Pancreas (tissue), 10 donors: ENCODE measurements around the gene CASZ1. TPM values are rescaled to one million over a fixed set of nuclear protein-coding genes. Genes with fewer than 3 reads are reported as not detected.
A peak's percentile ranks its signal among the peaks of the same experiment; 100 is the strongest.

Source experiments
- ATAC-seq, 4 donors: fragments of 200-7000 bp; cut with Tn5 transposase; one replicate each; pipeline versions ENCODE4 v1.8.0 to v1.9.1; 2020; ENCODE audit warnings: mild to moderate bottlenecking in 4 of 4, moderate library complexity in 4 of 4
- DNase-seq, 6 donors: peaks; one replicate each; pipeline ENCODE4 v3.0.0-alpha.2; 2020
- FAIRE-seq: peaks from 2 replicates; lab custom pipeline; 2012; peaks lifted over from hg19 to GRCh38; lab: Jason Lieb, UNC
- H3K27ac ChIP-seq, 4 donors: fragments of 200-600 bp; sonication (generic); 1 replicate in 3 of 4; 2 replicates in 1 of 4; pipeline versions ENCODE4 v1.5.0 to v1.8.0; 2020
- H3K27me3 ChIP-seq, 4 donors: fragments of 200-600 bp; one replicate each; pipeline ENCODE4 v1.8.0; 2021
- H3K36me3 ChIP-seq, 3 donors: fragments of 200-600 bp; sonication (generic) in 1 of 3; one replicate each; pipeline versions ENCODE4 v1.5.0 to v1.8.0; 2020 to 2021
- H3K4me1 ChIP-seq, 3 donors: fragments of 200-600 bp; one replicate each; pipeline ENCODE4 v1.8.0; 2021
- H3K4me3 ChIP-seq, 4 donors: fragments of 200-600 bp; sonication (generic) in 2 of 4; one replicate each; pipeline versions ENCODE4 v1.5.0 to v1.8.0; 2020 to 2021
- H3K9me3 ChIP-seq, 4 donors: fragments of 200-600 bp; one replicate each; pipeline ENCODE4 v1.8.0; 2021
- CTCF ChIP-seq, 4 donors: fragments of 200-600 bp; sonication (generic) in 3 of 4; IDR thresholded peaks; one replicate each; pipeline versions ENCODE4 v1.5.0 to v1.8.0; 2021; ENCODE audit warnings: antibody characterized with exemption in 4 of 4
- WGBS, 2 donors: extraction: QIAGEN DNeasy Blood & Tissue Kit; methylation state at CpG; one replicate each; pipeline ENCODE4 v1.1.7; 2013; 5-methylcytosine and 5-hydroxymethylcytosine counted together
- intact Hi-C, 3 donors: fragments of 100-400 bp; cut with DNase I; formaldehyde crosslinking; loops; one replicate each; pipeline versions ENCODE4 v1.11.1 to v1.14.2; 2022
- polyA plus RNA-seq, 2 donors: library from polyadenylated mRNA; stranded (reverse); fragments of 200-250 nt; gene quantifications; one replicate each; pipeline ENCODE4 v1.2.3, GENCODE V29; 2013
- total RNA-seq, 6 donors: library from RNA; stranded (reverse); fragmentation: NEBNext Ultra II Directional in 4 of 6; extraction: Animal tissue kit (Norgen Biotek cat#: 25700) in 4 of 6; gene quantifications; one replicate each; pipeline versions ENCODE4 v1.2.1 to v1.2.4, GENCODE V29; 2021 to 2023
- donor health status: healthy with polysubstance abuse.
- donor health status: DM: no; HTN: no; CAD: no; lungs with moderate emphysema.
- donor health status: DM: no; HTN: no; CAD: no.
- donor health status: control.
- donor health status: control.
- donor health status: Bipolar disorder and iron deficiency.
- donor health status: DM: yes; HTN: yes; CAD: no.
- donor health status: DM: no; HTN: no; CAD: no.
- donor health status: DM: no; HTN: no; CAD: no.
- donor health status: DM: yes; HTN: yes; CAD: no.

Gene CASZ1
- total and polyA plus RNA-seq, 8 donors: 6.7 to 18.9 (median 13.8) TPM

GRCh38 chr1:10674700-10675609 lies 121.5 kb downstream of the CASZ1 start:
- H3K27ac ChIP-seq: peak overlapping the region; percentile 25 to 65 (median 62)
- H3K4me3 ChIP-seq: no peak overlapping the region
- no peaks in the 10 kb centered on the region for H3K36me3 ChIP-seq
- peak; percentile 41 to 57 (median 44) for ATAC-seq
- no peak for DNase-seq
- 53 to 60% methylated on average over 24 to 29 of the region's 29 CpGs for WGBS, 2 donors
- FAIRE-seq: no peak
- no peak for TF ChIP-seq CTCF (IDR thresholded peaks at IDR 0.05)
- no peaks in the 10 kb centered on the region for H3K27me3 ChIP-seq
- H3K9me3 ChIP-seq: no peaks in the 10 kb centered on the region
- intact Hi-C loops: no loop called here
- peaks cover 5 to 10% (median 6%) of the 10 kb centered on the region in 3 donors for H3K4me1 ChIP-seq

DNA sequence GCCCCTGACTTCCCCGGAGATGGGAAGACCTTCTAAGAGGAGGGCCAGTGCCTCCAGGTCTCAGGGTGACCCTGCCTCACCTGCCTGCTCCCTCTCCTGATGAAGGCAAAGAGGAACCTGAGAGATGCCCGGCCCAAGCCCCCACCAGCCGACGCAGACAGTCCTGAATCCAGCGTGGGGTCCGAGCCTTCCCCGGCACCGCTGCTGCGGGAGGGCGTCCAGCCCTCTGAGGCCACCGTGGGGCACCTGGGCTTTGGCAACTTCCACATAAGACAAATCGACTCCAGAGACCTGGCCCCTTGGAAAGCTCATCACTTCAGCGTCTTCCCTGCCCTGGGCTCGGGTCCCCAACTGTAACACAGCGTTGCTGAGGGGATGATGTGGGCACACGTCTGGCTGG lies 122.2 kb downstream of the CASZ1 start:
- WGBS, 2 donors: 91 to 93% methylated on average over 16 of the region's 16 CpGs
- no peak for FAIRE-seq

DNA sequence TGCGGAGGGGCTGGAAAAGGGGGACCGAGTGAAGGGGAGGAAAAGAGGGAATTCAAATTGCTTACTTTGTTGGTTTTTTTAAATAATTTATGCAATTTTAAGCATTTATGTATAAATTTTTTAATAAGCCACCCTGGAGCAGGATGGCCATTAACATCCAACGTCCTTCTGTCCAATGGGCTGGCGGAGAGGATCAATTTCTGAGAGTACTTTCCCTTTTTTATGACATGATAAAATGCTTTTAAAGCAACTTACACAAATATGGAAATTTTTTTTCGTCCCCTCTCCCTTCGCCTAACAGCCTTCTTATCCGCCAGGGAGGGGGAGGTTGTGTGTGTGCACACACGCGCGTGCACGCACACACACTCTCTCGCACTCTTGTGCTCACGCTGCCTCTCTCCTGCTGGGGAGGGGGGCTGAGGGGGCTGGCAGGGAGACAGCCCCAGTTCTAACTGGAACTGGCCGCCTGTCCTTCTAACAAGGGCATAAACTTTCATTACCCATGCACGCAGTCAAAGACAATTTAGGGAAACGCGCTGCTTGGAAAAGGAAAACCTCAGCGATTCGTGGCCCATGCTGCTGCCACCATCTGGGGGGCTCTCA lies 123.2 kb downstream of the CASZ1 start:
- no peaks in the 10 kb centered on the region for H3K9me3 ChIP-seq
- no peak for ATAC-seq
- no peaks in the 10 kb centered on the region for H3K27me3 ChIP-seq
- no peak overlapping the region for H3K4me3 ChIP-seq
- WGBS, 2 donors: 93 to 94% methylated on average over 19 of the region's 19 CpGs
- no peak for DNase-seq
- peaks cover 5 to 10% (median 6%) of the 10 kb centered on the region in 3 donors for H3K4me1 ChIP-seq
- no peak for TF ChIP-seq CTCF (IDR thresholded peaks at IDR 0.05)
- no peak for FAIRE-seq
- H3K36me3 ChIP-seq: no peaks in the 10 kb centered on the region
- no peak overlapping the region for H3K27ac ChIP-seq
- intact Hi-C loops: no loop called here

More for the DNA sequence above, 122.2 kb downstream of the CASZ1 start:
- Histone ChIP-seq H3K4me1 (peaks cover 5 to 10% (median 6%) of the 10 kb centered on the region in 3 donors), H3K9me3 (no peaks in the 10 kb centered on the region), H3K27me3 (no peaks in the 10 kb centered on the region), H3K4me3 (no peak overlapping the region), H3K36me3 (no peaks in the 10 kb centered on the region), H3K27ac (no peak overlapping the region)
- intact Hi-C loops: no loop called here
- TF ChIP-seq CTCF (IDR thresholded peaks at IDR 0.05): no peak
- DNase-seq (no peak), ATAC-seq (no peak)

DNA sequence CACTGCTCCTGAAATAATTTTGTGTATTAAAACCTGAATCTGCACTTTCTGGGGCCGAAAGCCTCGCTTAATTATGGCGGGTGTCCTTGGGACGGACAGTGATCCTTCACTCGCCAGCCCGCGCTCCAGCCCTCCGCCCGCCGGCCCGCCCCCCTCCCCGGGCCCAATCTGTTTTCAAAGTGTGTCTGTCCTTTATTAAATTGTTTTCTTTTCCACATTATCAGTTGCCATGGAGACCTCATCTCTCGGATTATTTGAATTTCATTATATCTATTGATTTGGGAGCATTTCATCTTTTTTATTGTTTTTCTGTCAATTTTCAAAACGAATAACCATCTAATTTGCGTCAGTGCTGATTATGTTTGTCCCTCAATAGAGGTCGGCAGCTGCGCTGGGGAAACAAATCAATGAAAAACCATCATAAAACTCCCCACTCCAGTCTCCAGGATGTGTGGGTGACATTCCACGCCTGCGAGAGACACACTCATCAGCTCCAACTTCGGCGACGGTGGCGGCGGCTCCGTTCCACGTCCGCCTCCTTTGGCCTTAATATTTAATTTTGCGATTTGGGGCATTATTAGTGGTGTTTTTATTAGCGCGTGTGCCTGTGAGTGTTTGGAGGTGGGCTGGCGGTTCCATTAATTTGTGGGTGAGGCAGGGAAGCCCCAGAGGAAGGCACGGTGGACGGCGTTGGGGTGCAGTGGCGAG lies 123.9 kb downstream of the CASZ1 start:
- no peak for TF ChIP-seq CTCF (IDR thresholded peaks at IDR 0.05)
- intact Hi-C loops: no loop called here
- FAIRE-seq: no peak
- no peak overlapping the region for H3K4me3 ChIP-seq
- H3K9me3 ChIP-seq: no peaks in the 10 kb centered on the region
- no peaks in the 10 kb centered on the region for H3K27me3 ChIP-seq
- H3K4me1 ChIP-seq: peaks cover 2 to 6% (median 4%) of the 10 kb centered on the region in 3 donors
- DNase-seq: no peak
- H3K27ac ChIP-seq: no peak overlapping the region
- no peaks in the 10 kb centered on the region for H3K36me3 ChIP-seq
- no peak for ATAC-seq
- WGBS, 2 donors: 79 to 81% methylated on average over 35 of the region's 35 CpGs
